ENCODE measurements around the gene RASEF.

The RASEF gene

DNA sequence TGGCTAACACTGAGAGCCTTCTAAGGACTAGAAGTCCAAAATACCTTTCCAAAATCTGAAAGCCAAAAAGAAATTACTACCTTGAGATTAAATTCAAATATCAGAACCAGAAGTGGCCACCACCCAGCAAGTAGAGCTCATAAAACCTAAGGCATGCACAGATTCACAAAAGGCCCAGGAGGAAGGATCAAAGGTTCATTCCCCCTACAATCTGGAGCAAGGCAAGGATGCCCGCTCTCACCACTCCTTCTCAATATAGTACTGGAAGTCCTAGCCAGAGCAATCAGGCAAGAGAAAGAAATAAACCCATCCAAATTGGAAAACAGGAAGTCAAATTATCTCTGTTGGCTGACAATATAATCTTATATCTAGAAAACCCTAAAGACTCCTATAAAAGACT, 6.0 kb downstream of the RASEF start:
- H3K4me3 ChIP-seq (ENCODE audit: low read depth, low read length) = no peak overlapping the region
- TF ChIP-seq, protein P1, sequence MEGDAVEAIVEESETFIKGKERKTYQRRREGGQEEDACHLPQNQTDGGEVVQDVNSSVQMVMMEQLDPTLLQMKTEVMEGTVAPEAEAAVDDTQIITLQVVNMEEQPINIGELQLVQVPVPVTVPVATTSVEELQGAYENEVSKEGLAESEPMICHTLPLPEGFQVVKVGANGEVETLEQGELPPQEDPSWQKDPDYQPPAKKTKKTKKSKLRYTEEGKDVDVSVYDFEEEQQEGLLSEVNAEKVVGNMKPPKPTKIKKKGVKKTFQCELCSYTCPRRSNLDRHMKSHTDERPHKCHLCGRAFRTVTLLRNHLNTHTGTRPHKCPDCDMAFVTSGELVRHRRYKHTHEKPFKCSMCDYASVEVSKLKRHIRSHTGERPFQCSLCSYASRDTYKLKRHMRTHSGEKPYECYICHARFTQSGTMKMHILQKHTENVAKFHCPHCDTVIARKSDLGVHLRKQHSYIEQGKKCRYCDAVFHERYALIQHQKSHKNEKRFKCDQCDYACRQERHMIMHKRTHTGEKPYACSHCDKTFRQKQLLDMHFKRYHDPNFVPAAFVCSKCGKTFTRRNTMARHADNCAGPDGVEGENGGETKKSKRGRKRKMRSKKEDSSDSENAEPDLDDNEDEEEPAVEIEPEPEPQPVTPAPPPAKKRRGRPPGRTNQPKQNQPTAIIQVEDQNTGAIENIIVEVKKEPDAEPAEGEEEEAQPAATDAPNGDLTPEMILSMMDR (conservative IDR thresholded peaks at IDR 0.05; ENCODE audit: low read depth, low read length) = no peak
- no peak for DNase-seq (ENCODE audit: low read depth)

DNA sequence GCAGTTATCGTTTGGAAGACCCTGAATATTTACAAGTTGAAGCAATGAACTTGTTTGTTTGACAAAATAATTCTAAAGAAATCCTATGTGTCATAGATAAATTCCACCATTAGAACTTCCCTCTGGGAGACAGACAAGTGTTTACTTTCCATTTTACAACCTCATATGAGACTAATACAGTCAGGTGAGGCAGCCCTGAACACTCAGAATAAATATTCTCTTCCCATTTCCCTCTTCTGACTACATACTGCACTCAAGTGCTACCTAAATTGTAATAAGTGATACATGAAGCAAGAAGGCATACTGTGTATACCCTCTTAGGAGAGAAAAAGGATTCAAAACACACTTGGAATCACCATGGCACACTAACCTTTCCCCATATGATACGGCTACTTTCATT, 6.8 kb downstream of the RASEF start:
- DNase-seq (ENCODE audit: low read depth) = no peak
- TF ChIP-seq, protein P1 (conservative IDR thresholded peaks at IDR 0.05; ENCODE audit: low read depth, low read length) = no peak
- H3K4me3 ChIP-seq (ENCODE audit: low read depth, low read length) = no peak overlapping the region

DNA sequence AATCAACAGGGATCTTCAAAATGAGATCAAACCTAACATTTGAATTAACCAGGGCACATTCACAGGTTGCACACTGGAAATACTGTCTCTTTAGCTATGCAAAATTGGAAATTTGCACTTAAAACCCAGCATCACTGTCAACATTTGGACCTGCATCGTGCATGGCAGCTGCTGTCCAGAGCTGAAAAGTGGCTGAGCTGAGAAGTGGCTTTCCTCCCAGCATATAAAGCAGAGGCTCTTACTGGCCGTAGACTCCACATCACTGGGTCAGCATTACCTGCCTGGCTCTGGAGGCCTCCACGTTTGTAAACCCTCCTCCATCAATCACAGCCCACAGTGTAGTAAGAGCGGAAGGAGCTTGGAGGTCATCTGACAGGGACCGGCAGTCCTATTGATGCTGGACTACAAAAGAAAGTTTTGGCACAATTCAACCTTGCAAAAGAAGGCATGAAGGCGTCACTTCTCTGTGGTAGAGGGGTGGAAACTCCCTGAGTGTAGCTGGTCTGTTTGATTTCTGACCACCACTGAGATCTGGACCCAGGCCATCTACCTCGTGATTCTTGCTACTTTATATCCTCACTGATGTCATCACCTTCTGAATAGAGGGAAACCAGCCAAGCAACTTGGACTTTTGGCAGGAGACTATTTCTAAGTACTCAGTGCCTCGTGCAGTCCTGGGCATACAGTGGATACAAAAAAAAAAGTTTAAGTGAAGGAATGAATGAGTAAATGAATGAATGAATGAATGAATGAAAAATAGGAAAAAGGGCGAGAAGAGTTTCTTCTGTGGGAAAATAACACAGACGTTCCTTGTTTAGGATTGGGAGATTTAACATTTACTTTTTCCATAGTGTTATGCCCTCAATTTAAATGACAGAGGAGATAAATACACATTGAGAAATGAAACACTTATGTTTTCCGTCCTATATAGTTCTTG, 14.8 kb downstream of the RASEF start:
- no peak overlapping the region for H3K4me3 ChIP-seq (ENCODE audit: low read depth, low read length)
- peak; percentile 91 for DNase-seq (ENCODE audit: low read depth)
- TF ChIP-seq, protein P1 (conservative IDR thresholded peaks at IDR 0.05; ENCODE audit: low read depth, low read length) = no peak

DNA sequence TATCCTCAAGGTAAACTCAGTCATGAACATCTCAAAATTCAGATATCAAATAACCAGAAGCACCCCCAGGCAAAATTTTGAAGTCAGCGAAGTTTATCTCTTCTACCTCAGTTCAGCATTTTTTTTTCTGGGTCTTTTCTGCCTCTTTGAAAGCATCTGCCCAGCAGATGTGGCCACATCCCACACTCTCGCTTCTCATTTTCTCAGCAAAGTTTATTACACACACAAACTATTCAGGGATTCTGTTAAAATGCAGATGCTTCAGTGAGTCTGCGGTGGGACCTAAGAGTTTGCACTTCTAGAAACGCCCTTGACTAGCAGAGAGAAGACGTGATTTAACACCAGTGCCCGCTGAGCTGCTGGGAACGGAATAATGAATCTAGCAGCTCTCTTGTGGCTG, 19.3 kb downstream of the RASEF start:
- TF ChIP-seq, protein P1 (conservative IDR thresholded peaks at IDR 0.05; ENCODE audit: low read depth, low read length) = no peak
- peak; percentile 39 for DNase-seq (ENCODE audit: low read depth)
- H3K4me3 ChIP-seq (ENCODE audit: low read depth, low read length) = no peak overlapping the region

DNA sequence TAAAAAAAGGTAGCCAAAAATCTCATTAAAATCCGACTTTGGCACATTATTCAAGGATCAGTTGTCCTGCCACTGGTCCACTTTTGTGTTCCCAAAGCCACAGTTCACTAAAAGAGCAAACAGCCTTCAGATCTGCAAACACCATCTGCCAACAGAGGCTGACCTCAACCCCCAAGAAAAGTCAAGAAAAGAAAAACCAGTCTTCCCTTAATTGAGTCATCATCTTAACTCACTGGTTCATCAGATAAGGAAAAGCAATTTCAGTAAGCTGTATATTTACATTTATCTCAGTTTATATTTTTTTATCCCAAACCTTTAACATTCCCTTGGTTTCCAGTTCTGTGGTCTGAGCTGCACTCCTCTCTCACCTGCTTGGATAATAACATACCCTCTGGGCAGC, 21.2 kb downstream of the RASEF start:
- TF ChIP-seq, protein P1 (conservative IDR thresholded peaks at IDR 0.05; ENCODE audit: low read depth, low read length) = no peak
- H3K4me3 ChIP-seq (ENCODE audit: low read depth, low read length) = no peak overlapping the region
- DNase-seq (ENCODE audit: low read depth) = peak; percentile 36

DNA sequence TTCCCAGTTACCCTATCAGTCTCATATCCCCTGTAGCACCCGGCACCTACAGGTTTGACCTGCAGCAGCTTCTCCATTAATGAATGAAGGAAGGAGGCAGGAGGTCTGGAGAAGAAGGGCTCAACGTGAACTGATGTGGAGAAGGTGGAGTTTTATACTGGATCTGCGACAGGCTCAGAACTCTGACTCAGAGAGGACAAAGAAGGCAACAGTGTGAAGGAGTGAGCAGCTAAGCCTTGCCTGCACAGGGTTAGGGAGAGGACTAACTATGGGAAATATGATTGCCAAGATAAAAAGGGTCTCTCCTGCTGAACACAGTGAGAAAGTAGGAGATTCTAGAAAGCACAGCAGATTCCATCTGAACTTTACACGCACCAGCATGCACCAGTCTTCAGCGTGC, 23.6 kb downstream of the RASEF start:
- DNase-seq (ENCODE audit: low read depth) = no peak
- TF ChIP-seq, protein P1 (conservative IDR thresholded peaks at IDR 0.05; ENCODE audit: low read depth, low read length) = no peak
- H3K4me3 ChIP-seq (ENCODE audit: low read depth, low read length) = no peak overlapping the region

DNA sequence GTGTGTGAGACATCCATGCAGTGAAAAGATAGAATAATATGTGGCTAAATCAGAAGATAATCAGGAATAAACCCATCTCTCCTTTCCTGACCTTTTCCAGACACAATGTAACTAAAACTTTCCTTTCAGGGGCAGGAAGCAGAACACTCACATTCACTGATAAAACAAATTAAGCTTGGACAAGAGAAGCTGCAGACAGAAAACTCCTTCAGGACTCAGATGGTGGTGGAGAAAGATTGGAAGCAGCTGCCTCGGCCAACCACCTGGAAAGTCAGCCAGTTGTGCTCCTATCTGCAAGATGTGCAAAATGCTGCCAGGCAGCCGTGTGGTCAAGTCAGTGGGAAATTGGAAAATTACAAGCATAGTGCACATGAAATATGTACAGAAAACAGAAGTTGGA, 26.9 kb downstream of the RASEF start:
- no peak overlapping the region for H3K4me3 ChIP-seq (ENCODE audit: low read depth, low read length)
- no peak for DNase-seq (ENCODE audit: low read depth)
- TF ChIP-seq, protein P1 (conservative IDR thresholded peaks at IDR 0.05; ENCODE audit: low read depth, low read length) = no peak

Data from choroid plexus epithelial cell (primary cell).